HG03175 (cell line): Measurements from ENCODE around the gene ZBTB7C.

Experiments
- ATAC-seq: cut with Tn5 transposase; IDR thresholded peaks from one replicate; pipeline ENCODE4 v1.9.1; 2021; ENCODE audit warnings: mild to moderate bottlenecking, moderate library complexity; ENCODE audit not compliant: unreplicated experiment

Gene ZBTB7C

DNA sequence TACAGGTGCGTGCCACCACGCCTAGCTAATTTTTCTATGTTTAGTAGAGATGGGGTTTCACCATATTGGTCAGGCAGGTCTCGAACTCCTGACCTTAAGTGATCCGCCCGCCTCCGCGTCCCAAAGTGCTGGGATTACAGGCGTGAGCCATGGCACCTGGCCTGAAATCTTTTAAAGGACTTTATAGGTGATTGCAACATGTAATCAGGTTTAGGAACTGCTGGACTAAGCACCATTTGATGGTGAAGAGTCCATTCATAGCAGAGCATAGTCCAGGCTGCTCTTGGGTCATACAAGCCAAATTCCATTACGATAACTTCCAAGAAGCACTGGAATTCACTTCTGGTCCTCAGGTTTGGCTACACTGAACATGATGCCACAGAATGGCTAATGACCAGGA, 278.1 kb downstream of the ZBTB7C start:
- ATAC-seq: no peak

DNA sequence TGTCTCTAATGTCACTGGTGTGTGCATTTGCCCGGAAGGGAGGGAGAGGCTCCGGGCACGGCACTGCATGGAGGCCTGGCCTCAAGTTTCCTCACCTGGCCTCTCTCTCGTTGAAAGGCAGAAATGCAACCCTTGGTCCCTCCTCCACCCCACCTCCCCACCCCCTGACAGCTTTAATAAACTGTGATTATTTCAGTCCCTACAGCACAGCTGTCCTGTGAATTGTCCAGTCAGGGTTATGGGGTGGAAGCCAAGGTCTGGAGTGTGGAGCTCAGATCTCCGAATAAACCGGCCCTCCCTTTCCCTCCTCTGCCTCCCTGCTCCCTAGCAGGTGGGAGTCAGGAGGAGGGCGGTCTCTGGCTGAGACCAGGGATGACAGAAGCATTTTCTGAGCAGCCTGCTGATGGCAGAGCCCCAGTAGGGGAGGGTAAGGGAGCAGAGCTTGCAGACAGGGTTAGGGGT, 279.5 kb downstream of the ZBTB7C start:
- ATAC-seq: no peak

DNA sequence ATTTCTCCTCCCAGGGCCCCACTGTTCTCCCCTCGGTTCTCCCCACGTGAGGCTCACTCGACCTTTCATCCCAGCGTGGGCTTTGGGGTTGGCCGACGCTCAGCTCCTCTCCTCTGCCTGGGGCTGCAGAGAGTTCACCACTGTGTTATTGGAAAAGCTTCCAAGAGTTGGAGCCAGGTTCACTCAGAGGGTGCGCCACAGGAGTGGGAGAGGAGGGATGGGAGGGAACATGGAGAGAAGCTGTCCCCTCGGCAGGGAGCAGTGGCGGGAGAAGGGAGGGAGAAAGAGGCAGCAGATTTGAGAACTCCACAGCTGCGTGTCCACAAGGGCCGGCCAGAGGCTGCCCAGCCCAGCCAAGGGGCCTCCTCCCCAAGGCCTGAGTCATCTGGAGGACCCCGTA, 281.6 kb downstream of the ZBTB7C start:
- no peak for ATAC-seq

DNA sequence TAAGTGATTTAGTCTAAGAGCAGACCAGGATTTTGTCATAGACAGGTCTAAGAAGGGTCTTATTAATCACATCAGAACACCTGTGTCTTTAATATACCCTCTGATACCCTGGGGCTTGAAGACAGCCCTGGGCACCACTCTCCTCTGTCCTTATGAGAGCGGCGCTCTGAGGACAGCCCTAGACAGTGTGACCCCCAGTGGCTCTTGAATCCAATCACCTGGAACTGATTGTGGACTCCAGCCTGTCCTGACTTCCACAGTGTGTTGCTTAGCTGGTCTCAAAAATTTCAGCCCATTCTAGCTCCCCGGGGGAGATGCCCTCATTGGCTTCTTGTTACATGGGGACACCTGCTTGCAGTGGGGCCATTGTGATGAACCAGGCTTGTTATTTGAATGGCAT, 282.9 kb downstream of the ZBTB7C start:
- ATAC-seq: no peak

DNA sequence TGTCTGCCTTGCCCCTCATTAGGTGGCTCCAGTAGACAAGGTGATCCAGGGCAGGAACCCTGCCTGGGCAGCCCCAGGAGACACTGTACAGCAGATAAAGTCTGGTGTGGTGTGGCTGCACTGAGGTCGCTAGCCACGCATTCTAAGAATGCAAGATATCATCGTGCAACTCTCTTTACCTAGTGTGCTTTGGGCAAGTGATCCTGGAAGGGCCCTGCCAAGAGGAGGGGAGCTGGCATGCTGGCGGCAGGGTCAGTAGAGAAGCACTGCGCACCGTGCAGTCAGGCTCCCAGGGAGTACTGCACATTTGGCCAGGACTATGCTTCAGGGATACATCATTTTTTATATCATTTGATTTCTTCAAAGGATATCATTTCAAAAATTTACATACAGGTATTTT, 283.5 kb downstream of the ZBTB7C start:
- ATAC-seq: no peak

DNA sequence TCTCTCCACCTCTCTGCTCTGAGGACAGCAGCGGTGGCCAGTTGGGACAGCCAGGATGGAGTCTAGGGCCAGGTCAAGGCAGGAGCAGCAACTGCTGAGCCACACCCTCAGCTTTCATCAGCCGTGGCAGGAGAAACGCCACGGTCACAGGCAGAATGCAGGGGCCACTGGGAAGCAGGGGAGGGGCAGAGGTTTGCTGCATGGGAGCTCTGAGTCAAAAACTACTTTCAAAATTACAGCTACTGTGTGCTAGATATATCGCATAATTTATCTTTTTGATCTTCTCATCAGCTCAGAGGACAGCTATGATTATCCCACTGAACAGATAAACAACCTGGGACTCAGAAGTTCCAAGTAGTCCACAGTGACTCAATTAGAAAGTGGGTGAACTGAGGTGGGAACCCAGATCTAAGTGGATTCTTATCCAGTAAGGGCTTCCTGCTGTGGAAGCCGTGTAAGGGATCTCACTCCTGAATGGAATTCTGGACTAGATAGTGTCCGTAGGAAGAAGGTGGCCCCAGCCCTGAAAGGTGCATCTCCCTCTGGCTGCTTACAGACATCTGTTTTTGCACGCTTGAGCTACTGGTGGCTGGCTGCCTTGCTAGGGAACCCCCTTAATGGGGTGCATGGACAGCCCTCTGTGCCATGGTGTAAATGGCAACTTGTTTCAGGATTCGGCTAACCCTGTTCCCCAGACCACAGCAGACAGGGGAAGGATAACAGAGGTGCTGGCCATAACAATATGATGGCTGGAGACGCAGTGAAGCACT, 284.1 kb downstream of the ZBTB7C start:
- no peak for ATAC-seq

DNA sequence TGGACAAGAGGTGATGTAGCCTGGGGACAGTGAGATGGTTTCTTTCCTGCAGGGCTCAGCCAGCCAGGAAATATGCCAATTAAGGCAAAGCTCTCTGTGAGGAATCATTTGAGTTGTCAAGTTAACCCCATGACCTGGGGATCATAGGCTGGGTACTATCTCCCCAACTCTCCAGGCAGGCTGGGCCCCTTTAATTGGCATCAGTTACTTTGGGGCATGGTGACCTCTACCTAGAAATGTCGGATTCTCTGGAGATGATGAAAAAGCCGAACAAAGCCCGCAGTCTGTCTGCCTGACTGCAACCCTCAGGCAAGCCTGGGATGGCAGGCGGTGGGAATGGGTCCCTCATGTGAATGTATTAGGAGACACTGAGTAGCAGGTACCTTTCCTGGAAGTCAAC, 285.2 kb downstream of the ZBTB7C start:
- ATAC-seq: no peak

DNA sequence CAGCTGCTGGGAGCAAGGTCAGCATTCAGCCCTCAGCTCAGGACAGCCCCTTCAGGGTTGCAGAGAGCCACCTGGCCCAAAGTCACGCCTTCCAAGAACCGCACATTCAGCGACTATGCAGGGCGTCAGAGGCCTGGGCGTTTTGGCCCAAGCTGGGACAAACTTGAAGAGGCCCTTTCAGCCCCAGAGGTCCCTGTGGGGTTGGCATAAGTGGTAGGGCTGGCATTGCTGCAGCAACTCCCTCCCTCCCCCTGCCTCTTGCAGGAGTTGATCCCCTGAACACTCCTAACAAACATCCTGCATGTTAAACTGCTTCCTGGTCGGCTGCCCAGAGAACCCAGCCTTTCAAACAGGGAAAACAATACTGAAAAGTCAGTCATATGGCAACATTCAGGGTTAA, 285.9 kb downstream of the ZBTB7C start:
- ATAC-seq: no peak

DNA sequence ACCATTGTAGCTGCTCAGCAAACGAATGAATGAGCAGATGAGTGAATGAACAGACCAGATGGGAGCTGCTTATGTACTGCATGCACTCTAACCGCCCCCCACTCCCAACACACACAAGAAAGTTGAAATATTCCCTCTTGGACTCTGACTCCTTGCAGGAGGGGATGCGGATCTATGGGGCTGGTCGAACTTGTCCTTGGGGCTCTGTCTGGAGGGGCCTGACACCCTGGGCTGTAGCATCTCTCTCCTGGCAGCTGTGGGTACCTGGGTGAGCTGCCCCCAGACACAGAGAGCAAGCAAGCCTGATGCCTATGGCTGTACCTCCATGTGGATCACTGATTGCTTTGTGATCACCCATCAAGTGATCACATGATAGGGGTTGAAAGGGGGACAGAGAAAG, 286.4 kb downstream of the ZBTB7C start:
- ATAC-seq: no peak

DNA sequence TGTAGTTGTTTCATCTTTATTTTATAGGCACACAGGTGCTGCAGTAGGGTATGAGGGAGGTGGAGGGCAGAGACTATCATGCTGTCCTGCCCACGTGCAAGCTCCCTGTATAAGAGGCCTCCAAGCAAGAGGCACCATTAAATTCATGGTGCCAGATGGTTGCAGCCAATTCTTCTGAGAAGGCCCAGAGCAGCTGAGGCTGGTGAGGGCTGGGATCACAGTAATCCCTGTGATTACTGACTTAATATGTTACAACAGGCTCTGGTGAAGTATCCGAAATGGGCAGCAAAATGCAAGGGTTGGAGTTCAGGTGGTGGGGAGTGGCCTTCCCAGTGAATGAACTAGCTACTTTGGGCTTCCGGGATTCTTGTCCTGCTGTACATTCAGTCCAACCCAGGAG, 286.8 kb downstream of the ZBTB7C start:
- ATAC-seq: no peak

DNA sequence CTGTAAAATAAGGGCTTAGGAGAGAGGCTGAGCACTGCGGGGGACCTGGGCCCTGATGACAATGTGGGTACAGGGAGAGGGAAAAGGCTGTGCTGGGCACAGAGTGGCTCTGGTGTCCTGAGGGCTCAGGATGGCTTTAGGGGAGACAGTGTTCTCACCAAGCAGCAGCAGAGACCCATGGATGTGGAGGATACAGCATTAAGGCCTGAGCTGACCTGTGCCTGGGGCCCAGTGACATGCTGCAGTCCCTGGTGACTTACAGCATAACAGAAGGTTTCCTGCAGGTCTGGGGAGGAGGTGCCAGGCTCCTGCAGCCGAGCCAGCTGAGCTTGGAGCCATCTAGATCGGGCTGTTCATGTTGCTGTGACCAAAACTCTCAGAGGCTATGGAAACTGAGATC, 287.4 kb downstream of the ZBTB7C start:
- no peak for ATAC-seq

DNA sequence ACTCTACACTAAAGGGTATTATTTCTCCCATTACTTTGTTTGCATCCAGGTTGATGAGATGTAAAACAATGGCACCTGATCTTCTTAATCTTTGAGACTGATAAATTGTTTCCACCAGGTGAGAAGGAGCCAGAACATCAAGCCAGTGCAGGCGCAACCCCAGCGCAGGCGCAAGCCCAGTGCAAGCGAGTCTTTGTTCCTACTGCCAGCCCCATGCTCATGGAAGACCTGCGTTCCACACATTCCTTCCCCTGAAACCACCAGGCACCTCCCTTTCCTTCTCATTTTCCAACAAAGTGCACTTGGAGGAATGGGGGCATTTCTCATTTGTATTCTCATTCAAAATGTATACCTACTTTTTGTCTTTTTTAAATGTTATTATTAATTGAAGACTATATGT, 290.0 kb downstream of the ZBTB7C start:
- ATAC-seq: no peak

DNA sequence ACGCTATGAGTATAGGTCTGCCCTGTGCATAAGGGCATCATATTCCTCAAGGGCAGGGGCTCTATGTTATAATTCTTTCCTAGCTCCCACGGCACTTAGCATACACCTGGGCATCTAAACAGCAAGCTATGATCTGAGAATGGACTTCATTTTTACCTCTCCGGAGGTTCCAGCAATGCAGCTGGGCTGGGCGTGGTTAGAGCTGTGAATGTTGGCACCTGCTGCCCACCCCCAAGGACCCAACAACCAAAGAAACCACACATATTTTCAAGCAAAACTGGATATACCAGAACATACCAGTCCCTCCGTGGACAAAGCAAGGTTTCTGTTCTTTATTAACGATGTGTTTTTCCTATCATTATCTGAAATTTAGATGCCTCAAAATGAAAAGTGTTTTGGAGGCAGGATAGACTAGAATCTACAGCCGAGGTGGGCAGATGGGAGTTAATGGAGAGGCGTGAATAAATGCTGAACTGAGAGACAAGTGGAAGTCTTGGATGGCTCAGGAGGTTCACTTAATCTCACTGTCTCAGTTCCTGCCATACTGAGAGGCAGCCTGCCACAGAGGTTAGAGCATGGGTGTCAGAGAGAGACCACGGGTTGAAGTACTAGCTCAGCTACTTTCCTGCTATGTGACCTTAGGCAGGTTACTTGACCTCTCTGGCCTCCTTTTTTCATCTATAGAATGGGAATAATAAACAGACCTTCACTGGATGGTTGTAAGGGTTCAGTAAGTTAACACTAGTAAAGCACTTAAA, 292.1 kb downstream of the ZBTB7C start:
- no peak for ATAC-seq

DNA sequence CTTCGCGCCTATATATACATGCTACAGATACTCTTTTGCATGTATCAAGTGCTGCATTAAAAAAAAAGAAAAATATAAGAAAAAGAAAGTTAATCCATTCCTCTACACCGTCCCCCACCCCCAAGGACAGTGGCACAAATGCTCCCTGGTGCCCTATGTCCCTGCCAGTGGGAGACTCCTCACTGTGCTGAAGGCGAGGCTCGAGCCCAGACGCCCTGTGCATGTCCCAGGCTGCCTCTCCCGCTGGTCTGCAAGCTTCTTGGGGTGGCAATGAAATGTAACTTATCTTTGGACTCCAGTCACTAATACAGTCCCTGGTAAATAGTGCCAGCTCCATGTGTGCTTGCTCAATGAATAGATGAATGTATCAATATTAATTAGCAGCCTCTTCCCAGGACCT, 293.2 kb downstream of the ZBTB7C start:
- no peak for ATAC-seq

DNA sequence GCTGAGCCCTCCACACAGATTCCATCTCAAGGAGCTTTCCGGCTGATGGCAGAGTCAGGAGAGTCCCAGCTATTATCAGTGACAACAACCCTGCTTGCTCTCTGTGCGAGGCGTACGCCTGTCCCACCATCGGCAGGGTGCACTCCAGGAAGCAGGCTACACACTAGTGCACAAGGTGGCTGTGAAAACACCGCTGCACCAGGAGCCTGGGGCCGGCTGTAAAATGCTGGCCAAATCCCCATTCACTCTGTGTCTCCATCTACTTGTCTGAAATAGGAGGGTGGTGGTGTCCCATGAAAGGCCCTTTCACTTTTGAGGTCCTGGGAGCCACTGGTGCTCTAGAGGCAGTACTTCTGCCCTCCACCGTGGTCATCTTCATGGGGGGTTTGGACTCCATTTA, 295.5 kb downstream of the ZBTB7C start:
- no peak for ATAC-seq

DNA sequence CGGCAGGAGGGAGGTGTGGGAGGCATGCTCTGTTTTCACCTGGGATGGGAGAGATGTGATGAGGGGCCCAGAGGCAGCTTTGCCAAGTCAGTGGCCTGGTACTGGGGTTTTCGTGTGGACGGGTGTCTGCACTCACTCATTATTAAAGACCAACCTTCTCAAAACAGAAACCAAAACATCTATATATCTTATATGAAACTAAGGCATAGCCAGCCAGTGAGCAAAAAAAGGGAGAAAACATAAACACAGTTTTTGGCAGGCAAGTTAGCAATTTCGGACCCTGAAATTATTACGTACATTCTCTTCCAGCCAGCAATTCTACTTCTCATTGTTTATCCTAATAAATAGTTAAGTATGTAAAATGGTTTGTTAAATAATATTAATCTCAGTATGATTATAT, 297.6 kb downstream of the ZBTB7C start:
- ATAC-seq: no peak

DNA sequence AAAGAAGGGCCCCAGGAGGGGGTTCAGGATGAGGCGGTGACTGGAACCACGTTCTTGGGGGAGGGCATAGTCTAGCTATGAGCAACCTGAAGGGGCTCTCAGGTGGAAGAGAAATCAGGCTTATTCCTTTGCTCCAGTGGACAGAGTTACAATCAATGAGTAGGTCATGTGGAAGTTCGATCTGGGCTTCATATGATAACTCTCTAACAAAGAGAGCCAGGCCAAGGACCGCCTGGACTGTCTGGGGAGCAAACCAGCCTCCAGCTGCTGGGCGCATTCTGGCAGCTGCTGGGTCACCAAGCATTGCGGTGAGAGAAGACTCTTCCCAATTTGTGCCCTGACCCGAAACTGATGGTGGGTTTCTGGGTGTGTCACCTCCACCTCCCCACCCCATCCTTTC, 298.4 kb downstream of the ZBTB7C start:
- no peak for ATAC-seq

DNA sequence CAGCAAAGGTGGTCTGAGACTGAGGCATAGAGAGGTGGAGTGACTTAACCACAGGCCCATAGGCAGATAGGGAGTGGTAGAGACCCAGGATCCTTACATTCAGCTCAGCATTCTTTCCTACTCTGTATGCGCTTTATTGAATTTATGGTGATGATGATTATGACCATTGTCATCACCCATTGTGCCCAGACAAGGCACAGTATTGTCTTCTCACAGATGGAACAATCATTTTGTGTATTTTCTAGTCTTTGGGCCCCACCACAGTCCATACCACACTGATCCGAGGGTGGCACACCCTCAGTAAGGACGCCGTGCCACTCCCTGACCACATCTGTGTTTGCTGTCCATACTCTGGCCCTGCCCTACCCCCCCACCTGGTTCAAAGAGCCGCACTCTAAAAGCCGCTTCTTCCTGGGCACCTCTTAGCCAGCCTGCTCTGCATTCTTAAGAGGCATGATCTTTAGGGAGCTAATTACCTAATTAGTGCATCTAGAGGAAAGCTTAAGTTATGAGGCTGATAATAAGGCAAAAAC, 299.2 kb downstream of the ZBTB7C start:
- ATAC-seq: no peak

DNA sequence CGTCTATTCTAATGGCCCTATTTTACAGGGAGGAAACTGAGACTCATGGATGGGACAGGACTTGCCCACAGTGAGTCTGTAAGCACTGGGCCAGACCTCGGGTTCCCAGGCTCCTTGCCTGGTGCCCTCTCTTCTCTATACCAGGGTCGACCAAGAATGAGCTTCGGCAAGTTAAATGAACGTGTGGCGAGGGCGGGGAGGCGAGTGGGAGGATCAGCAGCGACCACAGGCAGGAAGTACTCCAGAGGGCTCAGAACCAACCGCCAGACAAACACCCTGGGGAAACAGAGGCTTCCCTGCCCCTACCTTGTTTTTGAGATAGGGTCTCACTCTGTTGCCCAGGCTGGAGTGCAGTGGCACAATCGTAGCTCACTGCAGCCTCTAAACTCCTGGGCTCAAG, 301.0 kb downstream of the ZBTB7C start:
- no peak for ATAC-seq

DNA sequence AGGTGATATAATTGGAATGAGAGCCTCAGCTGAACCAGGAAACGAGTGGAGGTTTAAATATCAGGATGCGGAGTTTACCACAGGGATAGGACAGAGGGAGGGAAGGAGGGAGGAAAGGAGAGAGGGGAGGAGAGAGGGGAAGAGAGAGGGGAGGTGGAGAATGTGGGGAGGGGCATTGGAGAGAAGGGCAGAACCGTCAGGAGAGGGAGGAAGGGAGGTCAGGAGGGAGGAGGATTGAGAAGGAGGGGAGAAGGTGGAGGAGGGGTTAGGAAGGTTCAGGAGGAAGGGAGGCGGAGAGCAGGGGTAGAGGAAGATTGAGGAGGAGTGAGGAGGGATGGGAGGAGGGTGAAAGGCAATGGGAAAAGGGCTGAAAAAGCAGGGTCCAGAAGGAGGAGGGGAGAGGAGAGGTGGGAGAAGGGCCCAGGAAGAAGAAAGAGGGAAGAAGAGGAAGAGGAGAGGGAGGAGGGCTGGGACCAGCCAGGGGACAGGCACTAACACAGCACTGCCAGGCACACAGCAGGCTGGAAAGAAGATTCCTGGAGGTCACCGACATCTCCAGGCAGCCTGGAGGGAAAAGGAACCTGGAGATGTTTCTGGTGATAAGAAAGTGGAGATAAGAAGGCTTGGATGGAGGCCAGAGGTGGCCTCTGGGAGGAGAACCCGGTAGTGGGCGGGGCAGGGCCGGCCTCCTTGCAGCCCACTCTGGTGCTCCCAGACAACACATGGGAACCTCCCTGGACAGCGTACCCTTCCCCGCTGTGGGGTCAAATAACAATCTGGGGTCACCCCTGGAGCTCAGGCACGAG, 302.0 kb downstream of the ZBTB7C start:
- no peak for ATAC-seq

DNA sequence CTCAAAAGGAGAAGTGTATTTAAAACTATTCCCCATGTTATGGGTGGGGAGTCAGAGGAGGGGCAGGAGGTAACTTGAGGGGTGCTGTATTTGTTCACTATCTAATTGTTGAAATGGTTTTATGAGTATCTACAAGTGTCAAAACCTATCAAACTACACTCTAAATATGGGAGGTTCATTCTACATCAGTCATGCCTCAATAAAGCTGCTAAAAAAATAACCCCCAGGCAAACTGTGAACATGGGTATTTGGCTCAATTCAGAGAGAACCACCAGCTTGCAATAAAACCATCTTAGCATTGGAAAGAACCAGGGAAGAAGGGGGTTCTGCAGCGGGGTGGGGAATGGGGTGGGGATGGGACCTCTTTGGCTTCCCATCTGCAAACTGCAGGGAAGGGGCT, 302.7 kb downstream of the ZBTB7C start:
- ATAC-seq: no peak
